ENCODE measurements around the gene TMEM222. TPM values are rescaled to one million over a fixed set of nuclear protein-coding genes. Genes with fewer than 3 reads are reported as not detected.

The TMEM222 gene
- total RNA-seq, 3 donors from 2014 or later = 30.0 to 30.9 (median 30.8) TPM

GRCh38 chr1:27356277-27356618 lies 34.3 kb downstream of the TMEM222 start:
- intact Hi-C loops (cut with DNase I, micrococcal nuclease) = loop anchor here in 1 of 2 donors (5.0 kb wide), 1 partner anchor 36 kb away; the partner anchor contains the start of gene GPR3
- no peak overlapping the region for H3K4me3 ChIP-seq
- DNase-seq = no peak

GRCh38 chr1:27356619-27357280 lies 34.8 kb downstream of the TMEM222 start:
- ATAC-seq (peak; percentile 85), DNase-seq (peak; percentile 89 to 92 (median 91))
- intact Hi-C loops (cut with DNase I, micrococcal nuclease) = loop anchor here in 1 of 2 donors (5.0 kb wide), 1 partner anchor 36 kb away; the partner anchor contains the start of gene GPR3
- Histone ChIP-seq H3K4me3 (no peak overlapping the region), H3K36me3 (ENCODE audit: low read depth) (no peaks in the 10 kb centered on the region), H3K4me1 (ENCODE audit: low read depth) (peaks cover 9% of the 10 kb centered on the region), H3K9me3 (no peaks in the 10 kb centered on the region)
- no peak for TF ChIP-seq CTCF (IDR thresholded peaks at IDR 0.05)

More at GRCh38 chr1:27356277-27356618, 34.3 kb downstream of the TMEM222 start:
- TF ChIP-seq CTCF (IDR thresholded peaks at IDR 0.05) = no peak
- H3K36me3 ChIP-seq (ENCODE audit: low read depth) = no peaks in the 10 kb centered on the region
- peaks cover 9% of the 10 kb centered on the region for H3K4me1 ChIP-seq (ENCODE audit: low read depth)
- no peak for ATAC-seq
- no peaks in the 10 kb centered on the region for H3K9me3 ChIP-seq

GRCh38 chr1:27357281-27358037 lies 35.5 kb downstream of the TMEM222 start:
- no peaks in the 10 kb centered on the region for H3K36me3 ChIP-seq (ENCODE audit: low read depth)

GRCh38 chr1:27358038-27358927 lies 36.3 kb downstream of the TMEM222 start:
- ATAC-seq = no peak
- Histone ChIP-seq H3K36me3 (ENCODE audit: low read depth) (no peaks in the 10 kb centered on the region), H3K4me3 (no peak overlapping the region), H3K4me1 (ENCODE audit: low read depth) (peaks cover 9% of the 10 kb centered on the region), H3K9me3 (no peaks in the 10 kb centered on the region)
- intact Hi-C loops (cut with DNase I, micrococcal nuclease) = loop anchor here in 1 of 2 donors (5.0 kb wide), 1 partner anchor 34 kb away; the partner anchor contains the start of gene GPR3
- no peak for DNase-seq
- TF ChIP-seq CTCF (IDR thresholded peaks at IDR 0.05) = no peak

More at GRCh38 chr1:27357281-27358037, 35.5 kb downstream of the TMEM222 start:
- no peaks in the 10 kb centered on the region for H3K9me3 ChIP-seq
- intact Hi-C loops (cut with DNase I, micrococcal nuclease) = loop anchor here in 1 of 2 donors (5.0 kb wide), 1 partner anchor 35 kb away; the partner anchor contains the start of gene GPR3
- TF ChIP-seq CTCF (IDR thresholded peaks at IDR 0.05) = peak; percentile 98
- DNase-seq = peak; percentile 79 to 88 (median 86)
- H3K4me3 ChIP-seq = no peak overlapping the region
- ATAC-seq = peak; percentile 92
- peaks cover 9% of the 10 kb centered on the region for H3K4me1 ChIP-seq (ENCODE audit: low read depth)

- Histone ChIP-seq H3K9me3 (no peaks in the 10 kb centered on the region), H3K4me1 (ENCODE audit: low read depth) (peaks cover 9% of the 10 kb centered on the region), H3K4me3 (no peak overlapping the region), H3K36me3 (ENCODE audit: low read depth) (no peaks in the 10 kb centered on the region)
- TF ChIP-seq CTCF (IDR thresholded peaks at IDR 0.05) = no peak
- ATAC-seq = no peak
- intact Hi-C loops (cut with DNase I, micrococcal nuclease) = loop anchor here in 1 of 2 donors (5.0 kb wide), 1 partner anchor 33 kb away; the partner anchor contains the start of gene GPR3
- no peak for DNase-seq
Observed at GRCh38 chr1:27358928-27359313, 37.0 kb downstream of the TMEM222 start.
